ENCODE data around the gene ADAM29.

GRCh38 chr4:174972911-174973310, 54.8 kb downstream of the ADAM29 start:
- TF ChIP-seq CTCF (conservative IDR thresholded peaks at IDR 0.05; ENCODE audit: low read length) = no peak
- no peak for TF ChIP-seq EZH2phosphoT487 (IDR thresholded peaks at IDR 0.05; ENCODE audit: borderline replicate concordance)

Measured in Loucy (cell line).